ENCODE measurements around the gene UBE2F.

DNA sequence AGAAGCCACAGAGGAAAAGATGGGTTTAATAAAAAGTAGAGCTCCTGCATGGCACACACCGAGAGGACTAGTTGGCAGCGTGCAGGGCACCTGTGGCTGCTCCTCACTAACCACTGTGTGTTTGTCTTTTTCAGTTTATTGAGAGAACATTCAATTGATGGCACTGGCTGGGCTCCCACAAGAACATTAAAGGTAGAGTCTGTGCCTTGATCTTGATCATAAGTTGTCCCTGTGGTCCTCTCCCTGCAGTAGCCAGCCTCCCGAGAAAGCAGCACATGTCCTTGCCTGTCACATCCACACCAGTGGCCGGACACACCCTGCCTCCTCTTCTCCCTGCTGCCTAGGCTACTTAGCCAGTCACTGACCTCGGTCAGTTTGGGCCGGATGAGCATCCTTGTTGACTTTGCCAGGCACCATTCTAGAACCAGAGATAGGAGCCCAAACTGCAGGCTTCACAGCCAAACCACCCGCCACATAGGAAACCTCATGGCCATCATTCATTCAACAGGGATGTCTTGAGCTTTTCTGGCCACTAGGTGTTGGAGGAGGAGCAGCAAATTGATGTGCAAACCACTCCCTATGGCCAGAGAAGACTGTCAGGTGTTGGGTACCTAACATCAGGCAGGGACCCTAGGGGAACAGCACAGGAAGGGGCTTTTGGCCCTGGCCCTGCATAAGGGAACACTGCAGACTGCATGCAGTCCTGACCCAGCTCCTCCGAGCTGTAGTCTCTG, 63.8 kb downstream of the UBE2F start:
- TF ChIP-seq, protein P1, sequence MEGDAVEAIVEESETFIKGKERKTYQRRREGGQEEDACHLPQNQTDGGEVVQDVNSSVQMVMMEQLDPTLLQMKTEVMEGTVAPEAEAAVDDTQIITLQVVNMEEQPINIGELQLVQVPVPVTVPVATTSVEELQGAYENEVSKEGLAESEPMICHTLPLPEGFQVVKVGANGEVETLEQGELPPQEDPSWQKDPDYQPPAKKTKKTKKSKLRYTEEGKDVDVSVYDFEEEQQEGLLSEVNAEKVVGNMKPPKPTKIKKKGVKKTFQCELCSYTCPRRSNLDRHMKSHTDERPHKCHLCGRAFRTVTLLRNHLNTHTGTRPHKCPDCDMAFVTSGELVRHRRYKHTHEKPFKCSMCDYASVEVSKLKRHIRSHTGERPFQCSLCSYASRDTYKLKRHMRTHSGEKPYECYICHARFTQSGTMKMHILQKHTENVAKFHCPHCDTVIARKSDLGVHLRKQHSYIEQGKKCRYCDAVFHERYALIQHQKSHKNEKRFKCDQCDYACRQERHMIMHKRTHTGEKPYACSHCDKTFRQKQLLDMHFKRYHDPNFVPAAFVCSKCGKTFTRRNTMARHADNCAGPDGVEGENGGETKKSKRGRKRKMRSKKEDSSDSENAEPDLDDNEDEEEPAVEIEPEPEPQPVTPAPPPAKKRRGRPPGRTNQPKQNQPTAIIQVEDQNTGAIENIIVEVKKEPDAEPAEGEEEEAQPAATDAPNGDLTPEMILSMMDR (IDR thresholded peaks at IDR 0.05), result no peak
- TF ChIP-seq POLR2A (IDR thresholded peaks at IDR 0.05) (no peak), EP300 (IDR thresholded peaks at IDR 0.05) (no peak)

Measured in ovary (tissue), 3 donors.